Fibroblast of villous mesenchyme (primary cell): ENCODE data around the gene COL4A1. TPM values are rescaled to one million over a fixed set of nuclear protein-coding genes. Genes with fewer than 3 reads are reported as not detected.

Experiments
- DNase-seq: peaks from one replicate; pipeline ENCODE4 v3.0.0-alpha.2; 2010; ENCODE audit warnings: low read depth
- H3K4me3 ChIP-seq: 2 replicates; pipeline ENCODE4 v1.5.1; 2011; ENCODE audit warnings: low read depth, mild to moderate bottlenecking, low read length
- CTCF ChIP-seq: IDR thresholded peaks from 2 replicates; pipeline ENCODE4 v1.5.1; 2012; ENCODE audit warnings: low read depth, mild to moderate bottlenecking, low read length; ENCODE audit not compliant: insufficient read depth
- total RNA-seq: library from RNA; depleted of rRNA; stranded (reverse); fragments of >200 nt; gene quantifications from 2 replicates; pipeline ENCODE4 v1.2.3, GENCODE V29; 2012

COL4A1 gene
- total RNA-seq: 1,391 and 1,673 TPM in 2 replicates

GRCh38 chr13:110306960-110307766 is at the start of gene COL4A1, which contains the start of gene COL4A2:
Gene COL4A1 (minus strand): TSS chr13:110307157. CDS start chr13:110307027, 130 bp downstream.
Gene COL4A2 (plus strand): TSS chr13:110307284. CDS start chr13:110307904, 620 bp downstream.
- DNase-seq: peak; percentile 87
- no peak for TF ChIP-seq CTCF
- peak within 1 kb of the TSS; percentile 88 for H3K4me3 ChIP-seq

- no peak overlapping the region for H3K4me3 ChIP-seq
- TF ChIP-seq CTCF: no peak
- no peak for DNase-seq
Measured at GRCh38 chr13:110356362-110356761, 49.4 kb upstream of the COL4A1 start.

- H3K4me3 ChIP-seq: no peak overlapping the region
- DNase-seq: no peak
- TF ChIP-seq CTCF: no peak
Measured at GRCh38 chr13:110354715-110355473, 47.9 kb upstream of the COL4A1 start.

GRCh38 chr13:110354123-110354627 is 47.2 kb upstream of the COL4A1 start:
- no peak for TF ChIP-seq CTCF
- DNase-seq: peak; percentile 83
- H3K4me3 ChIP-seq: no peak overlapping the region

- no peak for DNase-seq
- no peak overlapping the region for H3K4me3 ChIP-seq
- TF ChIP-seq CTCF: no peak
Measured at GRCh38 chr13:110353339-110353977, 46.5 kb upstream of the COL4A1 start.

- H3K4me3 ChIP-seq: no peak overlapping the region
- no peak for DNase-seq
- TF ChIP-seq CTCF: peak; percentile 34
Measured at GRCh38 chr13:110352735-110353134, 45.8 kb upstream of the COL4A1 start.
